Naive B cell (primary cell): ENCODE data around the gene C14orf39. TPM values are rescaled to one million over a fixed set of nuclear protein-coding genes. Genes with fewer than 3 reads are reported as not detected.

Experiments used
- ATAC-seq, 2 donors: fragments of 150-1000 bp; cut with Tn5 transposase; 2 replicates each; pipeline ENCODE4 v1.10.0; 2021; ENCODE audit warnings: low read depth in 2 of 2, mild to moderate bottlenecking in 2 of 2, moderate library complexity in 2 of 2
- DNase-seq: peaks from one replicate; pipeline ENCODE4 v3.0.0; 2022
- H3K27ac Mint-ChIP-seq, 6 donors: one replicate each; pipeline ENCODE4 v1.8.0; 2020 to 2022; ENCODE audit warnings: mild to moderate bottlenecking in 6 of 6, mixed read lengths in 6 of 6, moderate library complexity in 5 of 6, inconsistent platforms in 2 of 6
- H3K27me3 Mint-ChIP-seq, 3 donors: one replicate each; pipeline ENCODE4 v1.8.0; 2021 to 2022; ENCODE audit warnings: mixed read lengths in 3 of 3, mild to moderate bottlenecking in 1 of 3
- H3K36me3 Mint-ChIP-seq, 2 donors: one replicate each; pipeline ENCODE4 v1.8.0; 2020 to 2022; ENCODE audit warnings: mixed read lengths in 2 of 2, inconsistent platforms in 1 of 2, mild to moderate bottlenecking in 1 of 2
- H3K4me1 Mint-ChIP-seq, 3 donors: one replicate each; pipeline ENCODE4 v1.8.0; 2020 to 2022; ENCODE audit warnings: mixed read lengths in 3 of 3, inconsistent platforms in 1 of 3, mild to moderate bottlenecking in 1 of 3, moderate library complexity in 1 of 3
- H3K4me3 Mint-ChIP-seq, 8 donors: one replicate each; pipeline ENCODE4 v1.8.0; 2020 to 2022; ENCODE audit warnings: mild to moderate bottlenecking in 8 of 8, mixed read lengths in 8 of 8, moderate library complexity in 8 of 8, inconsistent platforms in 2 of 8
- H3K9me3 Mint-ChIP-seq, 7 donors: one replicate each; pipeline ENCODE4 v1.8.0; 2020 to 2022; ENCODE audit warnings: mixed read lengths in 7 of 7, mild to moderate bottlenecking in 5 of 7, inconsistent platforms in 2 of 7, moderate library complexity in 1 of 7
- polyA plus RNA-seq, 6 donors: library from polyadenylated mRNA; unstranded; fragments of 300-500 nt; fragmentation: Illumina TruSeq; gene quantifications; one replicate each; pipeline ENCODE4 v1.2.3, GENCODE V29; 2021; ENCODE audit warnings: low read depth in 6 of 6

C14orf39 gene
- polyA plus RNA-seq, 6 donors from 2014 or later = not detected

- peaks cover 72 to 79% (median 75%) of the 10 kb centered on the region in 3 donors for H3K27me3 Mint-ChIP-seq
- peaks cover 0 to 28% (median 9%) of the 10 kb centered on the region in 3 donors for H3K4me1 Mint-ChIP-seq
- H3K9me3 Mint-ChIP-seq = peaks cover 0 to 8% (median 0%) of the 10 kb centered on the region in 7 donors
- H3K27ac Mint-ChIP-seq = peak within 1 kb of the TSS in 4 of 6 donors; percentile 39 to 59 (median 41)
- H3K36me3 Mint-ChIP-seq = no peaks in the 10 kb centered on the region
- H3K4me3 Mint-ChIP-seq = peak within 1 kb of the TSS in 6 of 8 donors; percentile 30 to 80 (median 42)
- DNase-seq (no peak), ATAC-seq (no peak)
Observed at GRCh38 chr14:60508707-60509437, 23.0 kb upstream of the C14orf39 start, which contains the start of gene SIX6. Gene SIX6 (plus strand): TSS chr14:60509146. CDS start chr14:60509399, 253 bp downstream.

DNA sequence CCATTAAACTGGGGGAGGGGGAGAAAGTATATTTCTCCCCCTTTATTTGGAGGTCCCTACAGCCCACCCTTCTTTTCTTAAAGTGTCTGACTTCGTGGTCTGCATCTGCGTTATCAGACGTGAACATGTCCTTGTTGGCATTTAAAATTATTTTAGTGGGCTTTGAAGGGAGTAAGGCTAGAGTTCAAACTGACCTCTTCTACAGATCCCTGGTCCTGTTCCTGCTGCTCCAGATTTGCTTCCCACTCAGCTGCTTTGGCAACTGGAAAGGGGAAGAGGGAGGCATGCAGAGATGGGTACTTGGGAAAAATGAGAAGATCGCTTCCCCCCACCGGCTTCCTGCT lies 22.5 kb upstream of the C14orf39 start:
- Mint-ChIP-seq H3K4me1 (peaks cover 0 to 28% (median 9%) of the 10 kb centered on the region in 3 donors), H3K4me3 (peak overlapping the region in 1 of 8 donors; percentile 18), H3K27ac (peak overlapping the region in 3 of 6 donors; percentile 39 to 59 (median 41)), H3K27me3 (peaks cover 73 to 82% (median 78%) of the 10 kb centered on the region in 3 donors), H3K36me3 (no peaks in the 10 kb centered on the region), H3K9me3 (peaks cover 0 to 11% (median 0%) of the 10 kb centered on the region in 7 donors)
- DNase-seq (no peak), ATAC-seq (no peak)

DNA sequence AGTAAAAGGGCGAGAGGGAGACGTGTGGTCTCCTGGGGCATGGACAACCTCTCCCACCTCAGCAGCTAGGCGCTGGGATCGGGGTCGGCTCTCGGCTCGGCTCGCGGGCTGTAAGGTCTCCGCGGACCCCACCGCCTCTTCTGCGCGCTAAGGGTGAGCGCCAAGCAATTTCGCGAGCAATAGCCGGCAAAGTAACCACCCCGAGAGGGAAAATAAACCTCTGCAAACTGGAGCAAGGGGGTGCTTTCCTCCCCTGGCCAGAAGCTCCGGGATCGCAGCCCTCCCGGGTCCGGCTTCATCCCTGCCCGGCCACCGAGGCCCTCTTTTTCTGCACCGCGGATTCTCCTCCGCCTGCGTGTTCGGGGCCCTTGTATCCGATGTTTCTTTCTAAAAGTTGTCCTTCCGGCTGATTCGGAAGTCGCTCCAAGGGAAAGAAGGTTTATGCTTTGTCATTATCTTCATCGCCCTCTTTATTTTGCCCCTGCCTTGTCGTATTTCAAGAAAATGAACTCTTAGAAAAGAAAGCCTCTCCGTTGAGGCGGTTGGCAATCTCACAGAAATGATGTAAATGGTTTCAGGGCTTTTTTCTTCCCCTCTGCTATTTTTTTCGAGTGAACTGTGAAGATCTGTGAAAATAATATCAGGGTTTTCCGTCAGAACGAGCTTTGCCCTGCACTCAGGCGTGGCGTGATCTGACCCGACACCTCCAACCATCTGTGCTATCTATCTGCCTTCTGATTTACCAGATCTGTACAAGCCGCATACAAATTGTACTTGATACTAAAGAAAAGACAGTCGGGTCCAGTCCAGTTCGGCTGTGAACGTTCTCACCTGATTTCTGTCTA lies 21.3 kb upstream of the C14orf39 start:
- peak overlapping the region in 1 of 6 donors; percentile 7 for H3K27ac Mint-ChIP-seq
- peaks cover 0 to 28% (median 9%) of the 10 kb centered on the region in 3 donors for H3K4me1 Mint-ChIP-seq
- ATAC-seq (no peak), DNase-seq (no peak)
- H3K36me3 Mint-ChIP-seq = no peaks in the 10 kb centered on the region
- H3K27me3 Mint-ChIP-seq = peaks cover 75 to 81% (median 80%) of the 10 kb centered on the region in 3 donors
- H3K9me3 Mint-ChIP-seq = peaks cover 0 to 11% (median 0%) of the 10 kb centered on the region in 7 donors
- peak overlapping the region in 3 of 8 donors; percentile 10 to 54 (median 21) for H3K4me3 Mint-ChIP-seq

GRCh38 chr14:60506462-60506984 lies 20.7 kb upstream of the C14orf39 start:
- Mint-ChIP-seq H3K27ac (peak overlapping the region in 1 of 6 donors; percentile 32), H3K27me3 (peaks cover 74 to 81% (median 80%) of the 10 kb centered on the region in 3 donors)
- no peak for ATAC-seq

DNA sequence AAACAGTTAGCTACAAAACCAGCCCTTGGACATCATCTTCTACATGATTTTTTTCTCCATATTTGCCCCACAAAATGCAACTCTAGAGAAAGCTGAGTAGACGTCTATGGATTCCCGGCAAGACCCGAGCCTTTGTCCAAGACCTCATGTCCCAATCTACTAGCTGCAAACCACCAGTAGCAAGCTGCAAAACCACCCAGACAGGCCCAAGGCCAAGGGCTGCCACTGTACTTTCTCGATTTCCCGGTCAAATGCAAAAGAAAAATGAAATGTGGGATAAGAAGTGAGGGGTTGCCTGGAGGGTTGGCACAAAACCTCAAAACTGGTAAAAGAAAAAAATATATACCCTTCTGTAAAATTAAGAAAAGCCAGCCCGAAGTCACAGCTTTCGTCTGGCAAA lies 20.1 kb upstream of the C14orf39 start:
- Mint-ChIP-seq H3K36me3 (no peaks in the 10 kb centered on the region), H3K27me3 (peaks cover 78 to 82% (median 80%) of the 10 kb centered on the region in 3 donors)

More at GRCh38 chr14:60506462-60506984, 20.7 kb upstream of the C14orf39 start:
- H3K4me3 Mint-ChIP-seq = peak overlapping the region in 1 of 8 donors; percentile 9
- no peaks in the 10 kb centered on the region for H3K36me3 Mint-ChIP-seq
- H3K4me1 Mint-ChIP-seq = peaks cover 0 to 28% (median 9%) of the 10 kb centered on the region in 3 donors
- DNase-seq = no peak
- H3K9me3 Mint-ChIP-seq = peaks cover 0 to 11% (median 0%) of the 10 kb centered on the region in 7 donors

GRCh38 chr14:60505448-60505847 lies 19.6 kb upstream of the C14orf39 start:
- Mint-ChIP-seq H3K36me3 (no peaks in the 10 kb centered on the region), H3K27ac (no peak overlapping the region), H3K4me1 (peaks cover 0 to 23% (median under 1%) of the 10 kb centered on the region in 3 donors), H3K27me3 (peaks cover 78 to 85% (median 80%) of the 10 kb centered on the region in 3 donors), H3K4me3 (no peak overlapping the region), H3K9me3 (peaks cover 0 to 11% (median 0%) of the 10 kb centered on the region in 7 donors)
- ATAC-seq (no peak), DNase-seq (no peak)

More for the DNA sequence above, 20.1 kb upstream of the C14orf39 start:
- ATAC-seq (no peak), DNase-seq (no peak)
- Mint-ChIP-seq H3K4me3 (no peak overlapping the region), H3K27ac (no peak overlapping the region), H3K9me3 (peaks cover 0 to 11% (median 0%) of the 10 kb centered on the region in 7 donors), H3K4me1 (peaks cover 0 to 26% (median 6%) of the 10 kb centered on the region in 3 donors)

DNA sequence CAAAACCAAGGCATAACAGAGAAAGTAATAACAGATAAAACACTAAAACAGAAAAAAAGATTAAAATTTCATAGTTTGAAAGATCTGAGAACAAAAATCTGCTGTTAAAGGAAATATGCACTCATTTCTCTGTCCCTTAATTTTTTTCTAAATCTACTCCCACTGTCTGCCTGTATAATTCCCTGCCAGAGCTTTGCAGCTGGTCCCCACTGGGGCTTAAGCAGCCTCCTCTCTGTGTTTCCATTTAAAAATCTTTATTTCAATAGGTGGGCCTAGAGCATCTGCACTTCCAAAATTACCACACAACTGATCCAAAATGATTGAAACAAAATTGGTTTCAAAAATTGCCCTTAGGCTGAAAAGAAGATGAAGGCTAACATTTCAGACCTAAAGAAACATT lies 16.7 kb upstream of the C14orf39 start:
- Mint-ChIP-seq H3K4me3 (no peak overlapping the region), H3K4me1 (peaks cover 0 to 9% (median 0%) of the 10 kb centered on the region in 3 donors), H3K9me3 (peaks cover 0 to 8% (median 0%) of the 10 kb centered on the region in 7 donors), H3K27me3 (peaks cover 59 to 71% (median 63%) of the 10 kb centered on the region in 3 donors), H3K36me3 (no peaks in the 10 kb centered on the region), H3K27ac (no peak overlapping the region)
- ATAC-seq (no peak), DNase-seq (no peak)

GRCh38 chr14:60495946-60496345 lies 10.1 kb upstream of the C14orf39 start:
- H3K4me1 Mint-ChIP-seq = no peaks in the 10 kb centered on the region
- H3K27me3 Mint-ChIP-seq = peaks cover 34 to 36% (median 34%) of the 10 kb centered on the region in 3 donors
- ATAC-seq = no peak
- peaks cover 0 to 10% (median 0%) of the 10 kb centered on the region in 7 donors for H3K9me3 Mint-ChIP-seq
- no peak overlapping the region for H3K4me3 Mint-ChIP-seq
- DNase-seq = no peak
- H3K27ac Mint-ChIP-seq = no peak overlapping the region
- no peaks in the 10 kb centered on the region for H3K36me3 Mint-ChIP-seq

DNA sequence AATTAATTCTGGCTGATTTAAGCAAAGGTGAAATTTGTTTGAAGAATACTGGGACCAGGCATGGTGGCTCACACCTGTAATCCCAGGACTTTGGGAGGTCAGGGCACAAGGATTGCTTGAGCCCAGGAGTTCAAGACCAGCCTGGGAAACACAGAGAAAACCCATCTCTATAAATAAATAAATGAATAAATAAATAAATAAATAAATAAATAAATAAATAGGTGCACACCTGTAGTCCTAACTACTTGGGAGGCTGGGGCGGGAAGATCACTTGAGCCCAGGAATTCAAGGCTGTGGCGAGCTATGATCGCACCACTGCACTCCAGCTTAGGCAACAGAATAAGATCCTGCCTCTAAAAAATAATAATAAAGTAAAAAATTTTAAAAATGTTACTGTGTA lies 4.4 kb upstream of the C14orf39 start:
- peaks cover 0 to 5% (median 0%) of the 10 kb centered on the region in 3 donors for H3K4me1 Mint-ChIP-seq
- no peak overlapping the region for H3K4me3 Mint-ChIP-seq
- H3K9me3 Mint-ChIP-seq = peaks cover 0 to 11% (median 0%) of the 10 kb centered on the region in 7 donors
- ATAC-seq = no peak
- H3K27me3 Mint-ChIP-seq = peaks cover 13 to 20% (median 19%) of the 10 kb centered on the region in 3 donors
- H3K36me3 Mint-ChIP-seq = no peaks in the 10 kb centered on the region
- no peak overlapping the region for H3K27ac Mint-ChIP-seq
- no peak for DNase-seq

- peaks cover 0 to 10% (median 0%) of the 10 kb centered on the region in 7 donors for H3K9me3 Mint-ChIP-seq
- H3K36me3 Mint-ChIP-seq = no peaks in the 10 kb centered on the region
- DNase-seq (no peak), ATAC-seq (no peak)
- H3K4me1 Mint-ChIP-seq = peaks cover 0 to 10% (median 0%) of the 10 kb centered on the region in 3 donors
- H3K4me3 Mint-ChIP-seq = no peak overlapping the region
- H3K27me3 Mint-ChIP-seq = peaks cover 8 to 12% (median 10%) of the 10 kb centered on the region in 3 donors
- no peak overlapping the region for H3K27ac Mint-ChIP-seq
Observed at GRCh38 chr14:60488175-60488574, 2.3 kb upstream of the C14orf39 start.

GRCh38 chr14:60487211-60487610 lies 1.3 kb upstream of the C14orf39 start:
- Mint-ChIP-seq H3K9me3 (peaks cover 0 to 10% (median 0%) of the 10 kb centered on the region in 7 donors), H3K36me3 (no peaks in the 10 kb centered on the region), H3K4me3 (no peak overlapping the region)

GRCh38 chr14:60485057-60485597 lies 736 bp downstream of the C14orf39 start:
- H3K9me3 Mint-ChIP-seq = peaks cover 3 to 19% (median 9%) of the 10 kb centered on the region in 7 donors
- peaks cover 0 to 1% of the 10 kb centered on the region in 2 donors for H3K36me3 Mint-ChIP-seq
- ATAC-seq (no peak), DNase-seq (no peak)
- peaks cover 0 to 10% (median 0%) of the 10 kb centered on the region in 3 donors for H3K4me1 Mint-ChIP-seq
- no peak overlapping the region for H3K27ac Mint-ChIP-seq
- peak overlapping the region in 4 of 8 donors; percentile 41 to 59 (median 56) for H3K4me3 Mint-ChIP-seq
- peaks cover 9 to 18% (median 14%) of the 10 kb centered on the region in 3 donors for H3K27me3 Mint-ChIP-seq

More at GRCh38 chr14:60487211-60487610, 1.3 kb upstream of the C14orf39 start:
- ATAC-seq (no peak), DNase-seq (no peak)
- H3K27me3 Mint-ChIP-seq = peaks cover 15 to 19% (median 18%) of the 10 kb centered on the region in 3 donors
- no peak overlapping the region for H3K27ac Mint-ChIP-seq
- peaks cover 0 to 10% (median 0%) of the 10 kb centered on the region in 3 donors for H3K4me1 Mint-ChIP-seq
